Measurements from ENCODE around the gene ABCA12.
"Not testable (repeated sequence)": the region's sequence is repeated elsewhere in the genome, so short reads cannot be mapped to it uniquely, and the experiment has no call there.

The ABCA12 gene

GRCh38 chr2:215171796-215172195, 33.4 kb upstream of the ABCA12 start:
- Histone ChIP-seq H3K4me1 (ENCODE audit: low read length) (peaks cover 8% of the 10 kb centered on the region; the same call in 1 of the 2 replicates), H3K4me2 (ENCODE audit: low read length) (no peak overlapping the region), H4K20me1 (ENCODE audit: insufficient read depth, low read length) (no peaks in the 10 kb centered on the region), H3K27ac (ENCODE audit: low read length) (no peak overlapping the region), H3K36me3 (replicated peaks; ENCODE audit: low read depth, low read length) (no peaks in the 10 kb centered on the region), H2AFZ (ENCODE audit: low read depth, low read length) (no peak overlapping the region), H3K27me3 (ENCODE audit: low read depth, low read length) (no peaks in the 10 kb centered on the region), H3K4me3 (ENCODE audit: low read length) (no peak overlapping the region), H3K9me3 (ENCODE audit: insufficient read depth, low read length) (no peaks in the 10 kb centered on the region), H3K9ac (ENCODE audit: low read length) (no peak overlapping the region), H3K79me2 (ENCODE audit: low read length) (no peaks in the 10 kb centered on the region)
- TF ChIP-seq EZH2phosphoT487 (IDR thresholded peaks at IDR 0.05; ENCODE audit: low read depth) (no peak), CTCF (IDR thresholded peaks at IDR 0.05; ENCODE audit: low read depth, low read length) (no peak)

GRCh38 chr2:215171151-215171550, 32.7 kb upstream of the ABCA12 start:
- no peak for TF ChIP-seq EZH2phosphoT487 (IDR thresholded peaks at IDR 0.05; ENCODE audit: low read depth)
- TF ChIP-seq CTCF (IDR thresholded peaks at IDR 0.05; ENCODE audit: low read depth, low read length), result no peak
- Histone ChIP-seq H3K9me3 (ENCODE audit: insufficient read depth, low read length) (no peaks in the 10 kb centered on the region), H3K27ac (ENCODE audit: low read length) (no peak overlapping the region), H4K20me1 (ENCODE audit: insufficient read depth, low read length) (no peaks in the 10 kb centered on the region), H2AFZ (ENCODE audit: low read depth, low read length) (peak overlapping the region; percentile 11), H3K27me3 (ENCODE audit: low read depth, low read length) (no peaks in the 10 kb centered on the region), H3K79me2 (ENCODE audit: low read length) (no peaks in the 10 kb centered on the region), H3K36me3 (replicated peaks; ENCODE audit: low read depth, low read length) (no peaks in the 10 kb centered on the region), H3K4me2 (ENCODE audit: low read length) (peak overlapping the region; percentile 31), H3K4me1 (ENCODE audit: low read length) (peaks cover 8% of the 10 kb centered on the region; the same call in 1 of the 2 replicates), H3K4me3 (ENCODE audit: low read length) (0 out of 2 replicates have a peak overlapping the region, but pooled peaks have one; percentile 31), H3K9ac (ENCODE audit: low read length) (no peak overlapping the region)

GRCh38 chr2:215166505-215166904, 28.1 kb upstream of the ABCA12 start:
- H4K20me1 ChIP-seq (ENCODE audit: insufficient read depth, low read length); H3K4me3 ChIP-seq (ENCODE audit: low read length); H3K4me1 ChIP-seq (ENCODE audit: low read length); H2AFZ ChIP-seq (ENCODE audit: low read depth, low read length); H3K27me3 ChIP-seq (ENCODE audit: low read depth, low read length); H3K36me3 ChIP-seq (replicated peaks; ENCODE audit: low read depth, low read length); H3K9ac ChIP-seq (ENCODE audit: low read length); H3K9me3 ChIP-seq (ENCODE audit: insufficient read depth, low read length); H3K4me2 ChIP-seq (ENCODE audit: low read length); H3K27ac ChIP-seq (ENCODE audit: low read length); H3K79me2 ChIP-seq (ENCODE audit: low read length): not testable (repeated sequence)

- not testable (repeated sequence) for H3K79me2 ChIP-seq (ENCODE audit: low read length); H4K20me1 ChIP-seq (ENCODE audit: insufficient read depth, low read length); H3K4me1 ChIP-seq (ENCODE audit: low read length); H3K27ac ChIP-seq (ENCODE audit: low read length); H3K36me3 ChIP-seq (replicated peaks; ENCODE audit: low read depth, low read length); H3K4me2 ChIP-seq (ENCODE audit: low read length); H3K27me3 ChIP-seq (ENCODE audit: low read depth, low read length); H3K9ac ChIP-seq (ENCODE audit: low read length); H3K4me3 ChIP-seq (ENCODE audit: low read length); H2AFZ ChIP-seq (ENCODE audit: low read depth, low read length); H3K9me3 ChIP-seq (ENCODE audit: insufficient read depth, low read length)
Measured at GRCh38 chr2:215163319-215163718, 24.9 kb upstream of the ABCA12 start.

GRCh38 chr2:215161301-215161829, 22.9 kb upstream of the ABCA12 start:
- Histone ChIP-seq H3K9ac (ENCODE audit: low read length) (no peak overlapping the region), H3K9me3 (ENCODE audit: insufficient read depth, low read length) (no peaks in the 10 kb centered on the region), H4K20me1 (ENCODE audit: insufficient read depth, low read length) (no peaks in the 10 kb centered on the region), H3K36me3 (replicated peaks; ENCODE audit: low read depth, low read length) (no peaks in the 10 kb centered on the region), H3K4me1 (ENCODE audit: low read length) (no peaks in the 10 kb centered on the region), H3K4me2 (ENCODE audit: low read length) (no peak overlapping the region), H3K27ac (ENCODE audit: low read length) (no peak overlapping the region), H3K4me3 (ENCODE audit: low read length) (no peak overlapping the region), H3K27me3 (ENCODE audit: low read depth, low read length) (no peaks in the 10 kb centered on the region), H2AFZ (ENCODE audit: low read depth, low read length) (no peak overlapping the region), H3K79me2 (ENCODE audit: low read length) (no peaks in the 10 kb centered on the region)
- TF ChIP-seq EZH2phosphoT487 (IDR thresholded peaks at IDR 0.05; ENCODE audit: low read depth) (no peak), CTCF (IDR thresholded peaks at IDR 0.05; ENCODE audit: low read depth, low read length) (no peak)
